Fibroblast of lung (primary cell): ENCODE results near the gene CSF2RB. TPM values are rescaled to one million over a fixed set of nuclear protein-coding genes. Genes with fewer than 3 reads are reported as not detected.

ENCODE experiments used
- DNase-seq, 2 donors: peaks; one replicate each; pipeline versions ENCODE4 v3.0.0 to v3.0.0-alpha.2; 2010; ENCODE audit warnings: low read depth in 2 of 2
- H2AFZ ChIP-seq: 2 replicates; pipeline ENCODE4 v1.5.1; 2012; ENCODE audit warnings: low read length, control low read depth, inconsistent platforms
- H3K27ac ChIP-seq: 2 replicates; pipeline ENCODE4 v1.5.1; 2011; ENCODE audit warnings: low read length, control low read depth; ENCODE audit not compliant: insufficient read depth
- H3K27me3 ChIP-seq: 2 replicates; pipeline ENCODE4 v1.5.1; 2011; ENCODE audit warnings: mild to moderate bottlenecking, low read length; ENCODE audit not compliant: control insufficient read depth, insufficient read depth
- H3K36me3 ChIP-seq: 2 replicates; pipeline ENCODE4 v1.5.1; 2011; ENCODE audit warnings: low read length; ENCODE audit not compliant: control insufficient read depth, insufficient read depth
- H3K4me1 ChIP-seq: 2 replicates; pipeline ENCODE4 v1.5.1; 2011; ENCODE audit warnings: low read length; ENCODE audit not compliant: control insufficient read depth, insufficient read depth; ENCODE audit errors: extremely low read depth
- H3K4me2 ChIP-seq: 2 replicates; pipeline ENCODE4 v1.5.1; 2011; ENCODE audit warnings: low read length, control low read depth; ENCODE audit not compliant: insufficient read depth; ENCODE audit errors: extremely low read depth
- H3K4me3 ChIP-seq, 4 experiments: fragments of 200-600 bp in 1 of 4; sonication (generic) in 1 of 4; replicated peaks in 1 of 4; 2 replicates each; pipeline ENCODE4 v1.5.1; 2011 to 2016; ENCODE audit warnings: low read length in 4 of 4, low read depth in 3 of 4, mild to moderate bottlenecking in 3 of 4, control low read depth in 2 of 4, inconsistent platforms in 1 of 4, mixed read lengths in 1 of 4; ENCODE audit not compliant: insufficient read depth in 1 of 4; ENCODE audit errors: control extremely low read depth in 1 of 4
- H3K79me2 ChIP-seq: 2 replicates; pipeline ENCODE4 v1.5.1; 2012; ENCODE audit warnings: mild to moderate bottlenecking, low read length, inconsistent platforms; ENCODE audit not compliant: control insufficient read depth, insufficient read depth
- H3K9ac ChIP-seq: 2 replicates; pipeline ENCODE4 v1.5.1; 2011; ENCODE audit warnings: mild to moderate bottlenecking, low read length, control low read depth; ENCODE audit not compliant: insufficient read depth
- H3K9me3 ChIP-seq: 2 replicates; pipeline ENCODE4 v1.5.1; 2012; ENCODE audit warnings: low read depth, low read length; ENCODE audit not compliant: control insufficient read depth, insufficient read depth
- H4K20me1 ChIP-seq: 2 replicates; pipeline ENCODE4 v1.5.1; 2011; ENCODE audit warnings: low read length; ENCODE audit not compliant: control insufficient read depth, insufficient read depth; ENCODE audit errors: extremely low read depth
- CTCF ChIP-seq, 2 donors: IDR thresholded peaks in 1 of 2; conservative IDR thresholded peaks in 1 of 2; 1 replicate in 1 of 2; 2 replicates in 1 of 2; pipeline ENCODE4 v1.5.1; 2011 to 2012; ENCODE audit warnings: low read length in 2 of 2, control low read depth in 1 of 2, inconsistent platforms in 1 of 2, low read depth in 1 of 2, mild to moderate bottlenecking in 1 of 2
- EZH2 ChIP-seq: IDR thresholded peaks from 2 replicates; pipeline ENCODE4 v1.5.1; 2012; ENCODE audit warnings: low read length, control low read depth, mild to moderate bottlenecking; ENCODE audit errors: missing control alignments
- polyA plus RNA-seq, 2 donors: library from polyadenylated mRNA; depleted of rRNA in 1 of 2; stranded (reverse) in 1 of 2; unstranded in 1 of 2; fragments of >200 nt; gene quantifications; 2 replicates each; pipeline ENCODE4 v1.2.1, GENCODE V29; 2011 to 2012; ENCODE audit warnings: missing spikeins in 1 of 2
- total RNA-seq: library from RNA; depleted of rRNA; stranded (reverse); fragments of >200 nt; gene quantifications from 2 replicates; pipeline ENCODE4 v1.2.1, GENCODE V29; 2014

CSF2RB gene
- total and polyA plus RNA-seq, 2 donors (not counting 1 experiment from before 2014, with no cell fraction given): not detected

- Histone ChIP-seq H3K79me2 (no peaks in the 10 kb centered on the region), H3K9ac (no peak overlapping the region), H3K9me3 (no peaks in the 10 kb centered on the region), H3K27ac (no peak overlapping the region), H4K20me1 (no peaks in the 10 kb centered on the region), H3K27me3 (peaks cover 8% of the 10 kb centered on the region), H2AFZ (no peak overlapping the region), H3K36me3 (no peaks in the 10 kb centered on the region), H3K4me1 (no peaks in the 10 kb centered on the region), H3K4me2 (no peak overlapping the region), H3K4me3 (no peak overlapping the region)
- TF ChIP-seq CTCF (conservative IDR thresholded peaks at IDR 0.05 in 1 of 2, IDR thresholded peaks at IDR 0.05 in 1 of 2; ENCODE audit: low read depth in 1 of 2, low read length in 2 of 2) (no peak), EZH2 (no peak)
- DNase-seq: no peak
Observed at GRCh38 chr22:36928196-36928595, 14.8 kb downstream of the CSF2RB start.

GRCh38 chr22:36928786-36929535, 15.5 kb downstream of the CSF2RB start:
- no peak for DNase-seq

GRCh38 chr22:36929621-36930020, 16.2 kb downstream of the CSF2RB start:
- no peak overlapping the region for H2AFZ ChIP-seq
- H3K79me2 ChIP-seq: no peaks in the 10 kb centered on the region
- no peak overlapping the region for H3K4me3 ChIP-seq
- H3K4me2 ChIP-seq: no peak overlapping the region
- TF ChIP-seq EZH2 (no peak), CTCF (conservative IDR thresholded peaks at IDR 0.05 in 1 of 2, IDR thresholded peaks at IDR 0.05 in 1 of 2; ENCODE audit: low read depth in 1 of 2, low read length in 2 of 2) (no peak)
- H4K20me1 ChIP-seq: no peaks in the 10 kb centered on the region
- H3K9ac ChIP-seq: no peak overlapping the region
- no peaks in the 10 kb centered on the region for H3K36me3 ChIP-seq
- no peaks in the 10 kb centered on the region for H3K9me3 ChIP-seq
- H3K4me1 ChIP-seq: no peaks in the 10 kb centered on the region
- peaks cover 8% of the 10 kb centered on the region for H3K27me3 ChIP-seq
- DNase-seq: no peak
- no peak overlapping the region for H3K27ac ChIP-seq

More at GRCh38 chr22:36928786-36929535, 15.5 kb downstream of the CSF2RB start:
- TF ChIP-seq CTCF (conservative IDR thresholded peaks at IDR 0.05 in 1 of 2, IDR thresholded peaks at IDR 0.05 in 1 of 2; ENCODE audit: low read depth in 1 of 2, low read length in 2 of 2): no peak
- no peaks in the 10 kb centered on the region for H3K79me2 ChIP-seq
- no peaks in the 10 kb centered on the region for H3K9me3 ChIP-seq
- H2AFZ ChIP-seq: no peak overlapping the region
- no peak overlapping the region for H3K9ac ChIP-seq
- no peak overlapping the region for H3K4me2 ChIP-seq
- H3K27me3 ChIP-seq: peaks cover 8% of the 10 kb centered on the region
- no peaks in the 10 kb centered on the region for H4K20me1 ChIP-seq
- H3K36me3 ChIP-seq: no peaks in the 10 kb centered on the region
- no peak overlapping the region for H3K4me3 ChIP-seq
- H3K27ac ChIP-seq: no peak overlapping the region
- no peaks in the 10 kb centered on the region for H3K4me1 ChIP-seq
